SW 1271 (cell line): ENCODE data around the gene GOLGA6L7.
"Not testable (repeated sequence)": the region's sequence is repeated elsewhere in the genome, so short reads cannot be mapped to it uniquely, and the experiment has no call there.

Experiments
- DNase-seq, 2 experiments: peaks; one replicate each; lab custom pipeline; 2025; lab: John Stamatoyannopoulos, UW

GOLGA6L7 gene

DNA sequence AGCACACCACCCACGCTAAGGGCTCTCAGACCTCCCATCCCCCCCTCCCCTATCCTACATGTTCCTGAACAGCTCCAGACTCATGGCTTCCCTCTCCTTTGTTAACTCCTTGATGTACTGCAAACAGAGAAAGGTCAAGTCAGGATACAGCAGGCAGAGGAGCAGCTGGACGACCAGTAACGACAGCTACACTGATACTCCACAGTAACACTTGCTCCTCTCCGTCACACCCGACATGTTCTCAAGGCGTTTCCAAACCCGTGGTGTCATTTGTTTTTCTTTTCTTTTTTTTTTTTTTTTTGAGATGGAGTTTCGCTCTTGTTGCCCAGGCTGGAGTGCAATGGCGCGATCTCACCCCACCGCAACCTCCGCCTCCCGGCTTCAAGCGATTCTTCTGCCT lies 4.3 kb downstream of the GOLGA6L7 start:
- DNase-seq, result not testable (repeated sequence)

DNA sequence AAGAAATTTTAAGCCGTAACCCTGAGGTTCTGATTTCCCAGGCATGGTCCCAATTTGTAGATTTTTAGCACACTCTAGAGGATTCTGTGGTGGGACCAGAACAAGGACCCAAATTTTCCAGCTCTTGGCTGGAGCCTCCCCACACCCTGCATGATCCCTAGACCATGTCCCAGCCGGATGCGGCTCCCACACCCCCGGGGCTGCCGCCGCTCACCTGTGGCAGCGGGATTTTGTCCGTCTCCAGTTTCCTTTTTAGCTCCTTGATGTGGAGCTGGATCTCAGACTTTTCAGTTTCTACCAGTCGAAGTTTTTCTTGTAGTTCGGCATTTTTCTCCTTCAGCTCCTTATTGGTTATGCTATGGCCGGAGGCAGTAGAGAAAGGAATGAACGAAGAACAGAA lies 4.9 kb downstream of the GOLGA6L7 start:
- DNase-seq, result not testable (repeated sequence)

DNA sequence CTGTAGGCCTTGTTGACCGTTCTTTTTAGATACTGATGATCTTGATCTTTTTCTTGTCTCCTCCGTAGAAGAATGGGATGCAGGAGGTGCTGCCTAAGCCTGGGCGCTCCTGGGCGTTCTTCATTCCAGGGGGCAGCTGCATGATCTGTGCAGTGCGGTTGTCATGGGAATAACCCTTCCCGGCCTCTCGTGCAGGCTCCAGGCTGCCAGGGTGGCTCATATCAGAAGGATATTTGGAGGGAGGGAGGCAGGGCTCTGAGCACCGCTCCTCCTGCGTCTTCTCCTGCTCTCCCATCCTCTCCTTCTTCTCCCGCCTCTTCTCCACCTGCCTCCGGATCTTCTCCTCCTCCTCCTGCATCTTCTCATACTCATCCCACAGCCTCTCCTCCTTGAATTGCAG lies 6.2 kb downstream of the GOLGA6L7 start:
- not testable (repeated sequence) for DNase-seq

DNA sequence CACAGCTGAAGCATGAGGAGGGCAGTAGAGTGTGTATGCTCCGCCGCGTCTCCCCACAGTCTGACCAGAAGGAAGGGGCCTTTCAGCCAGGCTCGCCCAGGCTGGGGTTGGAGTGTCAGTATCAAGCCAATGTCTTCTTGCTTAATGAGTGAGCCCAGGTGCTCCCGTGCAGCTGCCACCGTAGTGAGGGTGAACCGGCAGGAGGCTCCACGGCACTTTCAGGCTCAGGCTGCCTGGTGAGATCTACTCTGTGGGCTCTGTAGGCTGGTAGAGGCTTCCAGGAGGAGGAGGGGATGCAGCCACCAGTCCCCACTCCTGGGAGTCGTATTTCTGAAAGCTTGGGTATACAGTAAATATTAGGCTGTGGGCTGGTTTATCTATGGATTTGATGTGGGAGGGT lies 8.2 kb downstream of the GOLGA6L7 start:
- not testable (repeated sequence) for DNase-seq

DNA sequence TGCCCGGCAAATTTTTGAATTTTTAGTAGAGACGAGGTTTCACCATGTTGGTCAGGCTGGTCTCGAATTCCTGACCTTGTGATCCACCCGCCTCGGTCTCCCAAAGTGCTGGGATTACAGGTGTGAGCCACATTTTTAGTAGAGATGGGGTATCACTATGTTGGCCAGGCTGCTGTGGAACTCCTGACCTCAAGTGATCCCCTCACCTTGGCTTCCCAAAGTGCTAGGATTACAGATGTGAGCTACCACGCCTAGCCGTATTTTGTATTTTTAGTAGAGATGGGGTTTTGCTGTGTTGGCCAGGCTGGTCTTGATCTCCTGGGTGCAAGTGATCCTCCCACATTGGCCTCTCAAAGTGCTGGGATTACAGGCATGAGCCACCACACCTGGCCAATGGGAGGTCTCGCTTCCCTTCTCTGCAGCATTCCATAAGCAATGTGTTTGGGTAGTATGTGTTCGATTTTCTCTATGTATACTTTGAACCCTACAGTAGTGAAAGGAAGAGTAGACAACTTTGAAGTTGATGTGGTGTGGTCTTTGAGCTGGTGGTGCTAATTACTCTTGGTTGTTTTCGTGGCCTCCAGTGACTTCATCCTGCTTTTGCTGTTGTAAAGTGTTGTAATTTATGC lies 13.4 kb downstream of the GOLGA6L7 start:
- not testable (repeated sequence) for DNase-seq

DNA sequence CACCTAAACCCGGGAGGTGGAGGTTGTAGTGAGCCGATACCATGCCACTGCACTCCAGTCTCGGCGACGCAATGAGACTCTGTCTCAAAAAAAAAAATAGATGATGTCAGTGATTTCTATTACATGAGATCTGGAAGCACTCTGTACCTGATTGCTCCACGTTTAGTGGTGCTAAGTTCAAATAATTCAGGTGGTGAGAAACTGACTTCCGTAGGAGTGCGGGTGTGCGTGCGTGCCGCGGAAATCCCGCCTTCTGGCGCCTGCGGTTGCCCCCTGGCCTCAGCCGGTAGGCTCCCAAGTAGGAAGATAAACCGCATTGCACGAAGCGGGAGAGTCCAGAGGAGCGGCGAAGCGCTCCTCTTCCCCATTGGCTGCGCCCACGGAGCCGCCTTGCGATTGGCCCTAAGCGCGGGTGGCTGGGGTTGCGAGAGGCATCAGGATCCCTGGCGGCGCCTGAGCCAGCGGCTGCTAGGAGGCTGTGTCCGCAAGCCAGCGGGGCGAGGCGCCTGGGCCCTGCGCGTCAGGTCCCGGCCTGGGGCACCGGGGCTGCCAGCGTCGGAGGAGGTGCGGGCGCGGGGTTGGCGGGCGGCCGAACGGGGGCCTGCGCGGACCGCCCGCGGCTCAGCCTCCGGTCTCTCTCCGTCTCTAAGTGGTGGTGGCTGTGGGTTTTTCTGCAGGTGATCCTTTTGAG lies 16.4 kb downstream of the GOLGA6L7 start:
- DNase-seq, result not testable (repeated sequence)

DNA sequence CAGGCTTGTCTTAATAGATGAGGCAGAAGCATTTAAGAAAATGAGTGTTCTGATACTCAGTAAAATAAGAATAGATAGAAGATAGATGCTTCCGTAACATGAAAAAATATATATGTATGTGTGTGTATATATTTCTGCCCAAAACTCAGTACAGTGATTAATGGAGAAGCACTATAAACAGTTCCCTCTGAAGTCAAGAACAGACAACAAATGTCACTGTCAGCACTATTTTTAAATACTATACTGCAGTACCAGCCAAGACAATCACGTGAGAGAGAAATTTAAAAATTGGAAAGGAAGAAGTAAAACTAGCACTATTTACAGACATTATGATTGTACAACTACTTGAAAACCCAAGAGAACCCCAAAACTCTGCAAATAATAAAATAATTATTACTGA lies 27.0 kb downstream of the GOLGA6L7 start:
- not testable (repeated sequence) for DNase-seq

DNA sequence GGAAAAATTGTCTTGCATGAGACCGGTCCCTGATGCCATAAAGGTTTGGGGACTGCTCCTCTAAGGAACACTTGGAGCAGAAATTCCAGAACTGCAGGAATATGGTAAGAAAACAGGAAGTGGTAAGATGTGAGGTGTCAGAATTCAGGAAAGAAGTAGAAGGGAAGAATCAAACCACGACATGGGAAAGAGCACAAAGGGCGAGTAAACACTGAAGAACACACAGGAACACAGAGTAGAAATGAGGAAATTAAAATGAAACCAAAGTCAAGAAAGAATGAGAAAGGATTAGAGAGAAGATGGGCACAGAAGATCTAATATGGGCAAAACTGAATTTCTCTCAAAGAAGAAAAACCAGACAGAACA lies 28.5 kb downstream of the GOLGA6L7 start:
- DNase-seq, result not testable (repeated sequence)

DNA sequence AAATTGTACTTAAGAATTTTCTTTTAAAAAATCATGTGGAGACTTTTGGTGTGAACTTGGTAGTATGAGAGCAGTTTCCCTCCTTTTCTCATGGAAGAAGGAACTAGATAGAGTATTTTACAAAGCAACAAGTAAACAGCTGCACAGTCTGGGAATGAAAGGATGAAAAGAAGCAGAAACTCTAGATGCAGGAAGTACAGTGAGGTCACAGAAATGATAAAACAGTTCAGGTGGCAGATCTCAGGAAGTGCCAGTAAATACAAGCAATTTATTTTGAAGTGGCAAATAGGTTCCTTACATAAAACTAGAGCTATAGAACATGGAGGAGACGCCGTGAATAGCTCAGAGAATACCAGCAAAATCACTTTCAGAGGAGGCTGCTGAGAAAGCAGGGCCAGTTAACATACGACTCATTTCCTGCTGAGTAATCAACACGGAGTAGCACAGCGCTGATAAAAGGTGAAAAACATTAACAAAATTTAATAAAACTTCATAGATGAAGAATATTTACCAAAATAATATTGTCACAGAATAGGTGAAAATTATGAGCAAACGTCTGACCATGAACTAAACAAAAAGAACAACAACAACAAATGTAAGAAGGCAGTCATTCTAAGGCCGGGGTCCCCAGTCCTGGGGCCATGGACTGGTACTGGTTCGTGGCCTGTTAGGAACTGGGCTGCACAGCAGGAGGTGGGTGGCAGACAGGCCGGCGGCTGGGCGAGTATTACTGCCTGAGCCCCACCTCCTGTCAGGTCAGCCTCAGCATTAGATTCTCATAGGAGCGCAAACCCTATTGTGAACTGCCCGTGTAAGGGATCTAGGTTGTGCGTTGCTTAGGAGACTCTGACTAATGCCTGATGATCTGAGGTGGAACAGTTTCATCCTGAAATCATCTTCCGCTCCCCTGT lies 29.2 kb downstream of the GOLGA6L7 start:
- DNase-seq, result peak in 1 of 2 experiments; percentile 2

DNA sequence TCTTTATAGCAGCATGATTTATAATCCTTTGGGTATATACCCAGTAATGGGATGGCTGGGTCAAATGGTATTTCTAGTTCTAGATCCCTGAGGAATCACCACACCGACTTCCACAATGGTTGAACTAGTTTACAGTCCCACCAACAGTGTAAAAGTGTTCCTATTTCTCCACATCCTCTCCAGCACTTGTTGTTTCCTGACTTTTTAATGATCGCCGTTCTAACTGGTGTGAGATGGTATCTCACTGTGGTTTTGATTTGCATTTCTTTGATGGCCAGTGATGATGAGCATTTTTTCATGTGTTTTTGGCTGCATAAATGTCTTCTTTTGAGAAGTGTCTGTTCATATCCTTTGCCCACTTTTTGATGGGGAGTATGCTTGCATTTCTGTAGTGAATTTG lies 30.3 kb downstream of the GOLGA6L7 start:
- DNase-seq, result not testable (repeated sequence)

DNA sequence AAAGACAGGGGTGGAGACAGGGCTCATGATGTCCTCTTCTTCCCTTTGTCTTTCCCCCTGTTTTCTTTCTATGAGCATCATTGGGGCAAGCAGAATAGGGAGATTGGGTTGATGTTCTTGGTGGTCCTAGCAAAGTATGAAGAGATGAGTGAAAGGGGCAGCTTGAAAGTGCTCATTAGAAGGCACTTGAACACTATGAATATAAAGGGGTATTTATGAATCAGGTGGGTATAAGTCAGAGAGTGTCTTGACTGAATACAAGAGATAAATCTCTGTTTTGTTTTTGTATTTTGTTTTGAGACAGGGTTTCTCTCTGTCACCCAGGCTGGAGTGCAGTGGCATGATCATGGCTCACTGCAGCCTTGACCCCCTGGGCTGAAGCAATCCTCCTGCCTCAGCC lies 34.4 kb downstream of the GOLGA6L7 start:
- DNase-seq, result not testable (repeated sequence)

DNA sequence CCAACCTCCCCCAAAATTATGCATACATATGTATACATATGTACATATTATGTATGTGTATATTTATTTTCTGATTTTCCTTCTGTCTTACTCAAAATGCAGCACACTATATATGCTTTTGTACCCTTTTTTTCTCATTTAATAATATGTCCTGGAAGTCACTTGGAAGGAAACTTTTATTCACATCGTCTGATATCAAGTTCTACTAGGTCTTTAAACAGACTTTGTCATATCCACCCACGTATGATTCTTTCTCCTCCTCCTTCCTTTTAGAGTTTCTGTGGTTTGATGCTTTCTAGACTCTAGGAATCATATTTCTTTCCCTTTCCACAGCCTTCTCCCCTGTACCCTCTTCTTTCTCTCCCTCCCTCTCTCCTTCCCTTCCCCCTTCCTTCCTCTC lies 35.1 kb downstream of the GOLGA6L7 start:
- DNase-seq, result not testable (repeated sequence)

DNA sequence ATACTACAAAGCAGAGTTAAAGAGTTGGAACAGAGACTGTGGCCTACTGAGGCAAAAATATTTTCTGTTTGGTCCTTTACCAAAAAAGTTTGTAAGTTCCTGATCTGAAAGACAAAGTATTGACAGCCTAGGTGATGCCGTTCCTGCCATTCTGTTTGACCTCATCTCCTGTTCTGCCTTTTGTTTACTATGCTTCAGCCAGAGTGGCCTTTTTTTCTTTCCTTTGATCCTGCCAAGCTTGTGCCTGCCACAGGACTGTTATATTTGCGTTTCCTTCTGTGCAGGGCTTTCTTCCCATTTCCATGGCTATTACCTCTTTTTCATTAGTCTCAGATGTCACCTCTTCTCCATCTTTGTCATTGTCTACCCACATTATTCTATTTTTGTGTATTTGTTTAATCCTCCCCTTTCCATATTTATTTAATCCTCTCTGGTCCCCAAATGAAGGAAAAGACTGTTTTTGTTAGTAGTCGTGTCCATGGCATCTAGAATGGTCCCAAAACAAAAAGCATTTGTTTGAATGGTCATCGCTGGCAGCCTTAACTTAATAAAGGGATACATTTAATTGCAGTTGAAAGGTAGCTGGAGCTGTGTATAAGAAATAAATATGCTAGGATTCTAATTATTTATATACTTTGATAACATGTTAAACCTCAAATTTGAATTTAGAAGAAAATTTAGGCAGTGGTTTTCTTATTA lies 36.4 kb downstream of the GOLGA6L7 start:
- not testable (repeated sequence) for DNase-seq

DNA sequence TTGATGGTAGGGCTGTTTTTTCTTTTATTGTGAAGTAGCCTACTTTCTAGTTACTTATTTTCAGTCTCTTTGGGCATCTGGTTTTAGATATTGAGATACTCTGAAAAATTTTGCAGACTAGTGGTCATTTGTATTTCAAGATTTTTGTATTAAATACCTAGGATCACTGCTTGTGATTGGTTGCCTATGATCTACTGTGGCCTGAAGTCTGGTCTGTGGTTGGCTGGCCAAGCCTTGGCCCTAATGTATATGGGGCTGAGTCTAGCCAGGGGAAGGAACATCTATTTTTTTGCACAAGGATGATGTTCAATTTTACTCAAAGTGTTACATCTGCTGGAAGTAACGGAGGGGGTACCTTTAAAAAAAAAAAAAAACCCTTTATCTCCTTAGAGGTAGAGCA lies 38.0 kb downstream of the GOLGA6L7 start:
- not testable (repeated sequence) for DNase-seq

DNA sequence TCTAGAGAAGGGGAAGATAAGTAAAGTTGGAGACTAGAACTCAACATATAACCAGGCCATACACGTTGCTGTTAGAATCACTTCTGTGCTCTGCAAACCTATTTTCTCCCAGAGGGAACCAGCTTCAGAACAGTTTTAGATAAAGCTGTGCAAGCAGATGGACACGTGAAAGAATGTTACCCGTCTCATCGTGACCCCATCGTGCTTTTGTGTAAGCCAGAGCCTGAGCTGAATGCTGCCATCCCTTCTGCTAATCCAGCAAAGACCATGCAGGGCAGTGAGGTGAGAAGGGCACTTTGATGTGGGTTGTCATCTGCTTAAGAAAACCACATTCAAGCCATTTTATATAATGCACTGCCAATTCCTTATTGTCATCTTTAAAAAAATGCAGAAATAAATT lies 40.3 kb downstream of the GOLGA6L7 start:
- not testable (repeated sequence) for DNase-seq

DNA sequence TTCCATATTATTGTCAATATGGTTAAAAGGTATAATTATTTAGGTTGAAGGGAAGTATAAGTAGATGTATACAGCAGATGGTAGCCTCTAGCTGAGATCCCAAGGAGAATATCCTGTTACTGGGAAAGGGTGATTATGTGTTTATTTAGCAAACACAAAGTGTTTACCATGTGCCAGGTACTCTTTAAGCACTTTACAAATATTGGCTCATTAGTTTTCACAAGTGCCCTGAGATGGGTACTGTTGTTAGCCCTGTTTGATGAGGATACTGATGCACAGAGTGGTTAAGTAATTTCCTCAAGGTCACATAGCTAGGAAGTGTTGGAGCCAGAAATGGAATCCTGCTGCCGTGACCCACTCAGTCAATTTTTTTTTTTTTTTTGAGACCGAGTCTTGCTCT lies 48.1 kb downstream of the GOLGA6L7 start:
- not testable (repeated sequence) for DNase-seq

DNA sequence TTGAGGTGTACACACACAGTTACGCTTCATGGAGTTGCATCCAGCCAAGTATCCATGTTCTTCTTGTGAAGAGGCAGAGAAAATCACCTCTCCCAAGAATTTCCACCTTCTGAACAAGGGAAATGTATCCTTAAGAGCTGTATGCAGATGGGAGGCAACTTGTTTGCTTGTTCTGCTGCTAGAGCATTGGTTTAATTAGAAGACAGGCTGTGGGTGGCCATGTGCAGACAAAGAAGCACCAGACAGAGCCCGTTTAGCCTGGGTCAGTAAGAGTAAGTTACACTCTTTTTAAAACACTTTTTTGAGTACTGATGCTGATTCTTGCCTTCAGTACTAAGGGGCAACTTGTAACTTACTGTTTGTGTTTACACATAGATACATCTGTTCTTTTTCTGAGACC lies 50.2 kb downstream of the GOLGA6L7 start:
- not testable (repeated sequence) for DNase-seq

DNA sequence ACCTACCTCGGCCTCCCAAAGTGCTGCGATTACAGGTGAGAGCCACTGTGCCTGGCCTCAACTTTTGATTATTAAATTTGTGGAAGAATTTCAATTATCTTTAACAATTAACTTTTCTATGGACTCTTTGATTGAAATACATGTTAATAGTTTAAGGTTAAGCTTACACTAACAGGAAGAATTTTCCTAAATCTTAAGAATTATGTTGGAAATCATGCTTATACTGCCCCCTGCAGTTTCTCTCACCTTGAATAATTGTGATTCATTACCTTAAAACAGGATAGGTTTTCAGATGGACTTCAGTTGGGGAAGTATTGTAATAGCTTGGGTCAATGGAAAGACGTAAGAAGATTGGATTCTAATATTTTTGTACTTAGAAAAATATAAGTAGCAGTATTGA lies 54.2 kb downstream of the GOLGA6L7 start:
- not testable (repeated sequence) for DNase-seq
